H1 (cell line): Measurements from ENCODE around the gene SSBP3. TPM values are rescaled to one million over a fixed set of nuclear protein-coding genes. Genes with fewer than 3 reads are reported as not detected.

Source experiments
- TBP ChIP-seq: IDR thresholded peaks from 2 replicates; pipeline ENCODE4 v1.6.1; 2011; ENCODE audit warnings: low read depth, low read length, improper control_type of control experiment
- polyA plus RNA-seq, 7 experiments: library from polyadenylated mRNA; depleted of rRNA in 3 of 7; stranded (reverse) in 5 of 7; unstranded in 2 of 7; fragments of >200 nt in 5 of 7; fragments of 200-250 nt in 2 of 7; gene quantifications; 1 replicate in 5 of 7; 2 replicates in 1 of 7; 4 replicates in 1 of 7; pipeline versions ENCODE4 v1.2.1 to v1.2.3, GENCODE V29; 2011 to 2013; ENCODE audit warnings: missing spikeins in 2 of 7, mixed read lengths in 2 of 7
- total RNA-seq: library from RNA; stranded (reverse); fragmentation: NEBNext Ultra II Directional; extraction: Animal tissue kit (Norgen Biotek cat#: 25700); gene quantifications from 2 replicates; pipeline ENCODE4 v1.2.1, GENCODE V29; 2021

SSBP3 gene
- total and polyA plus RNA-seq, 2 of the 8 experiments (the other 6 are each of a cell fraction or from before 2014, with no cell fraction given): 99.7 to 133 TPM

DNA sequence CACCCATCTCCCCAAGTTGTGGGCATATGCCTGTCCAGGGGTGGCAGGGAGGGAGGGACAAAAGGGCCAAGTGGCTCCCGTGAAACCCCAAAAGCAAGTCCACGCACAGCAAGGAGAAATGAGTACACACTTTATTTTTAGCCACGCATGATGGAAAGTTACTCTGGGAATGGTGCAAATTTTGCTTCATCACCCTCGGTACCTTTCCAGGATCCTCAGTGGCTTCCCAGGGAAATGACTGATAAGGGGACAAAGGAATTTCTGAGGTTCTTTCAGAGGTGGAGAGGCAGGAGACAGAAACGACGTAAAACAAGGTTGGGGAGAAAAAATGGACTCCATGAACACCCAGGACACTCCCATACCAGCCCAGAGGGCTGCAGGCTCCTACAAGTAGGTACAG, 65.8 kb downstream of the SSBP3 start (continued):
- no peak for TF ChIP-seq TBP
